Pancreas (tissue), 10 donors: ENCODE results near the gene THSD4. TPM values are rescaled to one million over a fixed set of nuclear protein-coding genes. Genes with fewer than 3 reads are reported as not detected.

Source experiments
- ATAC-seq, 4 donors: fragments of 200-7000 bp; cut with Tn5 transposase; one replicate each; pipeline versions ENCODE4 v1.8.0 to v1.9.1; 2020; ENCODE audit warnings: mild to moderate bottlenecking in 4 of 4, moderate library complexity in 4 of 4
- DNase-seq, 6 donors: peaks; one replicate each; pipeline ENCODE4 v3.0.0-alpha.2; 2020
- FAIRE-seq: peaks from 2 replicates; lab custom pipeline; 2012; peaks lifted over from hg19 to GRCh38; lab: Jason Lieb, UNC
- H3K27ac ChIP-seq, 4 donors: fragments of 200-600 bp; sonication (generic); 1 replicate in 3 of 4; 2 replicates in 1 of 4; pipeline versions ENCODE4 v1.5.0 to v1.8.0; 2020
- H3K27me3 ChIP-seq, 4 donors: fragments of 200-600 bp; one replicate each; pipeline ENCODE4 v1.8.0; 2021
- H3K36me3 ChIP-seq, 3 donors: fragments of 200-600 bp; sonication (generic) in 1 of 3; one replicate each; pipeline versions ENCODE4 v1.5.0 to v1.8.0; 2020 to 2021
- H3K4me1 ChIP-seq, 3 donors: fragments of 200-600 bp; one replicate each; pipeline ENCODE4 v1.8.0; 2021
- H3K4me3 ChIP-seq, 4 donors: fragments of 200-600 bp; sonication (generic) in 2 of 4; one replicate each; pipeline versions ENCODE4 v1.5.0 to v1.8.0; 2020 to 2021
- H3K9me3 ChIP-seq, 4 donors: fragments of 200-600 bp; one replicate each; pipeline ENCODE4 v1.8.0; 2021
- WGBS, 2 donors: extraction: QIAGEN DNeasy Blood & Tissue Kit; methylation state at CpG; one replicate each; pipeline ENCODE4 v1.1.7; 2013; 5-methylcytosine and 5-hydroxymethylcytosine counted together
- intact Hi-C, 3 donors: fragments of 100-400 bp; cut with DNase I; formaldehyde crosslinking; loops; one replicate each; pipeline versions ENCODE4 v1.11.1 to v1.14.2; 2022
- polyA plus RNA-seq, 2 donors: library from polyadenylated mRNA; stranded (reverse); fragments of 200-250 nt; gene quantifications; one replicate each; pipeline ENCODE4 v1.2.3, GENCODE V29; 2013
- total RNA-seq, 6 donors: library from RNA; stranded (reverse); fragmentation: NEBNext Ultra II Directional in 4 of 6; extraction: Animal tissue kit (Norgen Biotek cat#: 25700) in 4 of 6; gene quantifications; one replicate each; pipeline versions ENCODE4 v1.2.1 to v1.2.4, GENCODE V29; 2021 to 2023
- TF ChIP-seq, protein P1 (sequence below), 4 donors: fragments of 200-600 bp; sonication (generic) in 3 of 4; IDR thresholded peaks; one replicate each; pipeline versions ENCODE4 v1.5.0 to v1.8.0; 2021; ENCODE audit warnings: antibody characterized with exemption in 4 of 4
- donor health status: healthy with polysubstance abuse.
- donor health status: DM: no; HTN: no; CAD: no; lungs with moderate emphysema.
- donor health status: DM: no; HTN: no; CAD: no.
- donor health status: control.
- donor health status: control.
- donor health status: Bipolar disorder and iron deficiency.
- donor health status: DM: yes; HTN: yes; CAD: no.
- donor health status: DM: no; HTN: no; CAD: no.
- donor health status: DM: no; HTN: no; CAD: no.
- donor health status: DM: yes; HTN: yes; CAD: no.

THSD4 gene
- total and polyA plus RNA-seq, 8 donors, result 6.0 to 17.8 (median 13.3) TPM

DNA sequence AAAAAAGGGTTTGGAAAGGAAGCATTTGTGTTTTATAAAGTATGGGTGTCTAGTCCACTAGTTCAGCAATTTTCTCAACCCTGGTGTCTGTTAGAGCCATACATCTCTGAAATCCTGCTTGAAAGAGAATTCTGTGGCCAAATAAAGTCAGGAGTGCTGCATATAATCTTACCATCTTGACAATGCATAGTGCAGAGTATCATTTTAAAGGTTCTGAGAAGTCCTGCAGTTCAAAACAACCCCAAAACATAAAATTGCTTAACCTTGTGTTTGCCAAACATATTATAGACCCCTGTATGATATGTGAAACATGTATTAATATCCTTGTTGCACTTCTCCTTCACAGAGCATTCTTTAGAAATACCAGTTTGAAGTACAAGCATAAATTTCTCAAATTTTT is 191.3 kb downstream of the THSD4 start:
- Histone ChIP-seq H3K27me3 (no peaks in the 10 kb centered on the region), H3K4me1 (no peaks in the 10 kb centered on the region), H3K9me3 (no peaks in the 10 kb centered on the region), H3K4me3 (no peak overlapping the region), H3K27ac (no peak overlapping the region), H3K36me3 (no peaks in the 10 kb centered on the region)
- TF ChIP-seq, protein P1, sequence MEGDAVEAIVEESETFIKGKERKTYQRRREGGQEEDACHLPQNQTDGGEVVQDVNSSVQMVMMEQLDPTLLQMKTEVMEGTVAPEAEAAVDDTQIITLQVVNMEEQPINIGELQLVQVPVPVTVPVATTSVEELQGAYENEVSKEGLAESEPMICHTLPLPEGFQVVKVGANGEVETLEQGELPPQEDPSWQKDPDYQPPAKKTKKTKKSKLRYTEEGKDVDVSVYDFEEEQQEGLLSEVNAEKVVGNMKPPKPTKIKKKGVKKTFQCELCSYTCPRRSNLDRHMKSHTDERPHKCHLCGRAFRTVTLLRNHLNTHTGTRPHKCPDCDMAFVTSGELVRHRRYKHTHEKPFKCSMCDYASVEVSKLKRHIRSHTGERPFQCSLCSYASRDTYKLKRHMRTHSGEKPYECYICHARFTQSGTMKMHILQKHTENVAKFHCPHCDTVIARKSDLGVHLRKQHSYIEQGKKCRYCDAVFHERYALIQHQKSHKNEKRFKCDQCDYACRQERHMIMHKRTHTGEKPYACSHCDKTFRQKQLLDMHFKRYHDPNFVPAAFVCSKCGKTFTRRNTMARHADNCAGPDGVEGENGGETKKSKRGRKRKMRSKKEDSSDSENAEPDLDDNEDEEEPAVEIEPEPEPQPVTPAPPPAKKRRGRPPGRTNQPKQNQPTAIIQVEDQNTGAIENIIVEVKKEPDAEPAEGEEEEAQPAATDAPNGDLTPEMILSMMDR (IDR thresholded peaks at IDR 0.05), result no peak
- DNase-seq (no peak), FAIRE-seq (no peak), ATAC-seq (no peak)
- intact Hi-C loops, result no loop called here

DNA sequence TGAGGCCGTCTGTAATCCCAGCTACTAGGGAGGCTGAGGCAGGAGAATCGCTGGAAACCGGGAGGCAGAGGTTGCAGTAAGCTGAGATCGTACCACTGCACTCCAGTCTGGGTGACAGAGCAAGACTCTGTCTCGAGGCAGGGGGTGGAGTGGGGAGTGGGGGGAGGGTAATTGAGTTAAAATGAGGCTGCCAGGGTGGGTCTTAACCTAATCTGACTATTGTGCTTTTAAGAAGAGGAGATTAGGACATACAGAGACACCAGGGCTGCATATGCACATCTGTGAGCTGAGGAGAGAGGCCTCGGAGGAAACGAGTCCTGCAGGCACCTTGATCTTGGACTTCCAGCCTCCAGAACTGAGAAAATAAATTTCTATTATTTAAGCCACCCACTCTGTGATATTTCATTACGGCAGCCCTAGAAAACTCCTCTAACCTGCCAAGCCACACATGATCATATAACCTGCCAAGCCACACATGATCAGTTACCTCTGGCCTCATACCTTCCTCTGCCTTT is 197.0 kb downstream of the THSD4 start:
- no peak for ATAC-seq
- WGBS, 2 donors, result 70 to 80% methylated on average over 8 of the region's 8 CpGs
- no peak for DNase-seq
- intact Hi-C loops, result no loop called here
- Histone ChIP-seq H3K4me1 (no peaks in the 10 kb centered on the region), H3K27ac (no peak overlapping the region), H3K4me3 (no peak overlapping the region), H3K36me3 (no peaks in the 10 kb centered on the region), H3K27me3 (no peaks in the 10 kb centered on the region), H3K9me3 (no peaks in the 10 kb centered on the region)
- FAIRE-seq, result no peak
- TF ChIP-seq, protein P1 (IDR thresholded peaks at IDR 0.05), result no peak

DNA sequence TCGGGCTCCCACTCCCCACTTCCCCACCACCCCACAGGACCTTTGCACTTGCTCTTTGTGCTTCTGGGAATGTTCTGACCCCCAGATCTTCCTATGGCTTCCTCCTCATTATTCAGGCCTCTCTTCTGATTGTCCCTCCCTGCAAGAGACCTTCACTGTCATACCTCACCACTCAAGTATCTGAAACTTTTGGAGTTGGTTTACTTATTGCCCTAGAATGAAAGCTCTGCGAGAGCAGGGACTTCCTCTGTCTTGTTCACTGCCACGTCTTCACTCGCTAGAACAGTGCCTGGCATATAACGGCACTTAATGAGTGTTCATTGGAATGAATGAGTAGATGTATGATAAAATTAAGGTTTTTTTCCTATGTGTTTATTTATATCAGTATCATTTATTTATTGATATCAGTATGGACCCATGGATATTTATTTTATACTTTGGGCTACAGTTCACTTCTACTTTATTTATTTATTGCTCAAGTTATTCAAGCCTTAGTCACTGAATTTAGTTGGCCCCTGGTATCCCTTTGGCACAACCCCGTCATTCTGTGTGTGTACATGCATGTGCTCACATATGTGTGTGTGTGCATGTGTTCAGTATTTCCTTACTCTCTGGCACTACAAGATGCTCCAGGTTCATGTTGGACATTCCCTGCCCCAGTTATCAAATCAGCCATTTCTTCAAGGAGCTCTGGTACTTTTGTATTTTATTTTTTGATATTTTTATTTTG is 197.6 kb downstream of the THSD4 start:
- Histone ChIP-seq H3K27ac (no peak overlapping the region), H3K4me1 (no peaks in the 10 kb centered on the region), H3K27me3 (no peaks in the 10 kb centered on the region), H3K36me3 (no peaks in the 10 kb centered on the region), H3K4me3 (no peak overlapping the region), H3K9me3 (no peaks in the 10 kb centered on the region)
- WGBS, 2 donors, result 64 to 81% methylated on average over 6 of the region's 6 CpGs
- TF ChIP-seq, protein P1 (IDR thresholded peaks at IDR 0.05), result no peak
- no peak for FAIRE-seq
- DNase-seq, result no peak
- intact Hi-C loops, result no loop called here
- no peak for ATAC-seq

DNA sequence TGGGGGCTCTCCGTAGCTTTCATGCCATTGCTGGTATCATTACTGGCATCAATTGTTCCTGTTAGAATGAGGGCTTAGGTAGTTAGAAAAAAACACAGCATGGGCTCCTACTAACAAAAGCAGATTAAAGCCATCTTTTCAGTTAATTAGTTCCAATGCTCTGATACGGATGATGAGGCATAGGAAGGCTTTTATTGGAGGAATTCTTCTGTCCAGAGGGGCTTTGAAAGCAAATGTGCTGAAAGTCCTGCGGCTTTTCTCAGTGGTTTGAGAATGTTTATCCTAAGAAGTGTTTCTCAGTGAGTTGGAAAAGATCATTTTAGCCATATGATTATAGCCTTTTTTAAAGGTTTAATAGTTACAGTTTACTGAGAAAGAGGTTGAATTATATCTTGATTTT is 198.5 kb downstream of the THSD4 start:
- H3K27ac ChIP-seq, result no peak overlapping the region
- DNase-seq (no peak), FAIRE-seq (no peak), ATAC-seq (no peak)
- 76 to 83% methylated on average over 3 of the region's 3 CpGs for WGBS, 2 donors
- H3K9me3 ChIP-seq, result no peaks in the 10 kb centered on the region
- TF ChIP-seq, protein P1 (IDR thresholded peaks at IDR 0.05), result no peak
- H3K27me3 ChIP-seq, result no peaks in the 10 kb centered on the region
- H3K4me1 ChIP-seq, result no peaks in the 10 kb centered on the region
- intact Hi-C loops, result no loop called here
- H3K36me3 ChIP-seq, result no peaks in the 10 kb centered on the region
- no peak overlapping the region for H3K4me3 ChIP-seq

DNA sequence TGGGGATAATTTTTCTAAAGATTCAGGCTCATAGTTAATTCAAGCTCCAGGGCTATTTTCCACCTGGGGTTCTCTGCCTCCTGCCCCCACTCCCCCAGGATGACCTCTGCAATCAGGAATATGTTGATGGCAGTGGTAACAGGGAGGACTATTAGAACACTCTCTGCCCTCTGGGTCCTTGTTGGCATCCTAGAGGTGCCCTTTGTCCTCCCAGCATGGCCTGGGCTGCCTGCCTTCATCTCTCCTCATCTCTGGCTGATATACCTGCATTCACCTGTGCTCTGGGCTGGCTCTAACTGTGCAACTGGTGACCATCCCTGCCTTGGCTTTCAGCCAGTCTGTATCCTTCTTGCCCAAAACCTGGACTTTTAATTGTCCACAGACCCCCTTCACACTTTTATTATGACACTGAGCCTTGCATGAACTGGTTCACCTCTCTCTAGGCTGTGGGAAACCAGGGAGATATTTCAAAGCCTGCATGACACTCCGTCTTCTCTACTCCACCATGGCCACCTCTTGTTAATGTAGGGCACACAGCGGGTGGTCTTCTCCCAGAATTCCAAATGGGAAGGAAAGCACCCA is 199.8 kb downstream of the THSD4 start:
- 76 to 87% methylated on average over 2 of the region's 2 CpGs for WGBS, 2 donors
- H3K4me3 ChIP-seq, result no peak overlapping the region
- no peaks in the 10 kb centered on the region for H3K27me3 ChIP-seq
- intact Hi-C loops, result no loop called here
- DNase-seq, result no peak
- no peaks in the 10 kb centered on the region for H3K4me1 ChIP-seq
- no peaks in the 10 kb centered on the region for H3K9me3 ChIP-seq
- ATAC-seq, result no peak
- no peak overlapping the region for H3K27ac ChIP-seq
- no peaks in the 10 kb centered on the region for H3K36me3 ChIP-seq
- FAIRE-seq, result no peak
- TF ChIP-seq, protein P1 (IDR thresholded peaks at IDR 0.05), result no peak
